Stomach (tissue), 4 donors: ENCODE data around the gene LZTS2.

Source experiments
- EP300 ChIP-seq: sonication (generic); formaldehyde crosslinking; IDR thresholded peaks from one replicate; pipeline ENCODE4 v1.6.1; 2017; ENCODE audit warnings: antibody characterized with exemption
- POLR2A ChIP-seq, 4 donors: fragments of 450-650 bp; IDR thresholded peaks; one replicate each; pipeline ENCODE4 v1.6.1; 2016; ENCODE audit warnings: antibody characterized with exemption in 4 of 4, control low read depth in 2 of 4, mild to moderate bottlenecking in 1 of 4, moderate library complexity in 1 of 4
- POLR2AphosphoS5 ChIP-seq, 3 donors: sonication (generic); formaldehyde crosslinking; IDR thresholded peaks; one replicate each; pipeline ENCODE4 v1.6.1; 2016; ENCODE audit warnings: antibody characterized with exemption in 3 of 3
- TF ChIP-seq, protein P1 (sequence below), 7 experiments: fragments of 450-650 bp in 4 of 7; fragments of 200-600 bp in 3 of 7; sonication (generic) in 3 of 7; IDR thresholded peaks; one replicate each; pipeline ENCODE4 v1.5.1; 2016 to 2019; ENCODE audit warnings: antibody characterized with exemption in 7 of 7, control low read depth in 2 of 7, mild to moderate bottlenecking in 1 of 7

DNA sequence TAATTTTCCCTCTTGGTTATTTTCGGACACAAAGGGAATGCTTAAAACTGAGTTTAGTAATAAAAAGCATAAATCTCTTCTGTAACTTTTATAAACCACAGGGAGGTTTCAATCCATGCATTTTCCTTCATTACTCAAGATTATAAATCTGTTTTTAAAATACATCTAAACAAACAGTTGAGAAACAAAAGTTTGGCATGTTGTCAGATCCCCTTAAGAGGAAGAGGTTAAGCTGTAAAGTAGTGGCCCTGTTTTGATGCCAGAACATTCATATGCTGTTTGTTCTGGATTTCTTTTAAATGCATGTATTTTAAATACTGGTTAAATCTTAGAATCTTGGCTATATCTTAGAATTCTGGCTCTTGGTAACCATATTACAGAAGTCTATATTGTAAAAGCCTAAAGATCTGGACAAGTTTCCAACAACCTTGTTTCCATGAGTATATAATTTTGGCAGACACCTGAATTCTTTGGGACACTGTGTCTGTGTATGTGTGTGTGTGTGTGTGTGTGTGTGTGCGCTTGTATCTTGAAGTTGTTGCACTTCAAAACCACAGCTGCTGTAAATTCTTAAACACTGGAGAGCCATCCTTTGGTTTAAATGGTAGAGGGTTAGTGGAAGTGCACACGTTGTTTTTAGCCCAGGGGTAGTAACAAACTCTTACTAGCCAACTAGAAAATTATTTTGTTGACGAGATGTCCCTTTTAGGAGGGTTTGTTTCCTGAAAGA, 37.1 kb upstream of the LZTS2 start:
- TF ChIP-seq, protein P1, sequence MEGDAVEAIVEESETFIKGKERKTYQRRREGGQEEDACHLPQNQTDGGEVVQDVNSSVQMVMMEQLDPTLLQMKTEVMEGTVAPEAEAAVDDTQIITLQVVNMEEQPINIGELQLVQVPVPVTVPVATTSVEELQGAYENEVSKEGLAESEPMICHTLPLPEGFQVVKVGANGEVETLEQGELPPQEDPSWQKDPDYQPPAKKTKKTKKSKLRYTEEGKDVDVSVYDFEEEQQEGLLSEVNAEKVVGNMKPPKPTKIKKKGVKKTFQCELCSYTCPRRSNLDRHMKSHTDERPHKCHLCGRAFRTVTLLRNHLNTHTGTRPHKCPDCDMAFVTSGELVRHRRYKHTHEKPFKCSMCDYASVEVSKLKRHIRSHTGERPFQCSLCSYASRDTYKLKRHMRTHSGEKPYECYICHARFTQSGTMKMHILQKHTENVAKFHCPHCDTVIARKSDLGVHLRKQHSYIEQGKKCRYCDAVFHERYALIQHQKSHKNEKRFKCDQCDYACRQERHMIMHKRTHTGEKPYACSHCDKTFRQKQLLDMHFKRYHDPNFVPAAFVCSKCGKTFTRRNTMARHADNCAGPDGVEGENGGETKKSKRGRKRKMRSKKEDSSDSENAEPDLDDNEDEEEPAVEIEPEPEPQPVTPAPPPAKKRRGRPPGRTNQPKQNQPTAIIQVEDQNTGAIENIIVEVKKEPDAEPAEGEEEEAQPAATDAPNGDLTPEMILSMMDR (IDR thresholded peaks at IDR 0.05), result no peak
- TF ChIP-seq EP300 (no peak), POLR2A (IDR thresholded peaks at IDR 0.05) (no peak), POLR2AphosphoS5 (IDR thresholded peaks at IDR 0.05) (no peak)
